Activated CD4-positive, CD25-positive, alpha-beta regulatory T cell treated with anti-CD3 and anti-CD28 coated beads, Interleukin-2, amount 50 U/mL, for 72 hours (primary cell): ENCODE measurements around the gene CCR6.
A peak's percentile ranks its signal among the peaks of the same experiment; 100 is the strongest.

ENCODE experiments used
- DNase-seq: peaks from one replicate; pipeline ENCODE4 v3.0.0; 2021

CCR6 gene

GRCh38 chr6:167122041-167122826 is 662 bp upstream of the CCR6 start:
- DNase-seq: no peak

- no peak for DNase-seq
Observed at GRCh38 chr6:167124753-167125152, 1.9 kb downstream of the CCR6 start.

- no peak for DNase-seq
Observed at GRCh38 chr6:167125410-167125809, 2.5 kb downstream of the CCR6 start.

- DNase-seq: no peak
Observed at GRCh38 chr6:167125855-167126349, 3.0 kb downstream of the CCR6 start.

- no peak for DNase-seq
Observed at GRCh38 chr6:167127785-167128531, 5.1 kb downstream of the CCR6 start.

- DNase-seq: no peak
Observed at GRCh38 chr6:167129159-167129558, 6.3 kb downstream of the CCR6 start.

- no peak for DNase-seq
Observed at GRCh38 chr6:167129562-167129961, 6.7 kb downstream of the CCR6 start.

GRCh38 chr6:167130008-167130677 is 7.2 kb downstream of the CCR6 start:
- no peak for DNase-seq

GRCh38 chr6:167130712-167131684 is 8.1 kb downstream of the CCR6 start:
- DNase-seq: no peak

GRCh38 chr6:167134448-167135328 is 11.8 kb downstream of the CCR6 start:
- no peak for DNase-seq

- DNase-seq: no peak
Observed at GRCh38 chr6:167136376-167136775, 13.5 kb downstream of the CCR6 start.

GRCh38 chr6:167137081-167137480 is 14.2 kb downstream of the CCR6 start:
- no peak for DNase-seq

- no peak for DNase-seq
Observed at GRCh38 chr6:167137881-167138280, 15.0 kb downstream of the CCR6 start.

GRCh38 chr6:167139761-167140160 is 16.9 kb downstream of the CCR6 start:
- DNase-seq: no peak

- no peak for DNase-seq
Observed at GRCh38 chr6:167140589-167141474, 17.9 kb downstream of the CCR6 start.

- peak; percentile 50 for DNase-seq
Observed at GRCh38 chr6:167141667-167142432, 19.0 kb downstream of the CCR6 start.

GRCh38 chr6:167142433-167142761 is 19.5 kb downstream of the CCR6 start:
- no peak for DNase-seq

GRCh38 chr6:167143041-167143440 is 20.1 kb downstream of the CCR6 start:
- no peak for DNase-seq

- DNase-seq: no peak
Observed at GRCh38 chr6:167145461-167145860, 22.6 kb downstream of the CCR6 start.

GRCh38 chr6:167146135-167146534 is 23.2 kb downstream of the CCR6 start:
- no peak for DNase-seq
